NCI-H2196 treated with DMSO at 0.1 percent for 48 hours (cell line): ENCODE measurements around the gene FMN1.

ENCODE experiments used
- DNase-seq: peaks from one replicate; lab custom pipeline; 2025; ENCODE audit not compliant: unreplicated experiment; lab: John Stamatoyannopoulos, UW

The FMN1 gene

DNA sequence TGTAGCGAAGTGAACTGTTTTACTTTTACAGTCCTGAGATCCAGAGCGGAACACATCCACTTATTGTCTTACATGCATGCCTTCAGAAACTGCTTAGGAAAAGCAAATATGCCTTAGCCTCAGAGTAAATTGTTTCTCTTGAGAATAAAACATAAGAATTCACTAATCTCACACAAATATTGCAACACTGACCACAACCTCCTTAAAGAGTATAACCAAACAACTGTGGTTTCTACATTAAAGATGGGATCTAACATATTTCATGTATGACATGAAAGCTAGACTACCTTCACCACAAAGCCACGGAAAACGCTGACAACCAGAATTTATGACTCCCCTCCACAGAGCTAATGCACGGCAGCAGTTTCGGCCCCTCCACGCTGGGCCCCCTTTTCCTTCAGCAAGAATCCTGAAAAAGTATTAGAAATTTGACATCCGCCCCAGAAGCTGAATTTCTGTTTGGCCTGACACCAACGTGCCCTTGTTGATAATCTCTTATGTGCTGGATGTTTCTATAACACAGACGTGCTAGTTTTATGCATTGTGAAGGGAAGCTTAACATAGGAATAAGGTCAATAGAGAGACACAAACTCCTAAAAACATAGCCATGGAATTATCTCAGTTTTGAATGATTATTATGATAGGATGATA, 392.1 kb downstream of the FMN1 start:
- no peak for DNase-seq

DNA sequence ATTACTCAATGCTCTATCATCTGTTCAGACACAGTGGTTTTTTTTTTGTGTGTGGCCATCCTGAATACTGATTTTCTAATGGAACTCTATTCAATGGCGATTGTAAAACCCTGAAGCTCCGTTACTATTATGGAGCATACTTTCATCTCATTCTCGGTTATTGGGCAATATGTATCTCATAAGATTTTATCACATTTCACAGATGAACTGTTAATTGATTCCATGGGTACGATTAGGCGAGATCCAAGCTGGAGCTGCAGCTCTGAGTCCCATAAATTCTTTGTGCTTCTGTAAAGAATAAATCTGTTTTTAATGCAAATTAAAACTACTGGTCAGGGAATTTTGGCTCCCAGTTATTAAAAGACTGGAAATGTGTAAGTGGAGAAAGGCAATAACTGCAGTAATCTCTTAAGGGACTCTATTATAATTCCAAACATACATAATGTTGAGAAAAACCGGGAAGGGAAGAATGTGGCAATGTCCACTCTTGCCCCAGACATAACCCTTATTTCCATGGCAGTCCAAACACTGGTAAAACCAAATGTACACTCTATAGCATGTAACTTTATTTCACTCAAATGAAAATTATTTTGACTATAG, 394.5 kb downstream of the FMN1 start:
- DNase-seq, result no peak

DNA sequence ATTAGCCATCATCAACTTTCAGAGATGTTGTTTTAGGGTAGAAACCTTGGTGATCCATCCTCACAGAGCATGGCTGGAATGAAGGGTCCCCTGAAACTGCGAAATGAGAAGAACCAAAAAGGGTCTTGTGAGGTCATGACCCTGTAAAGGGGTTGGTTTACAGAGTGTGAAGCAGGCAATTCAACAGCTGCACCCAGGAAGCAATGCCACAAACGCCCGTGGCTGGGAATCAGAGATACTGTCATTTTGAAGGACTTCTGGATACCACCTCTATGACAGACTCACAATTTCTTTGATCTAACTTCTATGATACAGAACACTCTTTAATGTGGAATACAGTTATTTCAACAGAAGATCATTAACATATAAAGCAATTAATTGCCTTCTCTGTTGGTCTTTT, 397.7 kb downstream of the FMN1 start:
- DNase-seq, result no peak

DNA sequence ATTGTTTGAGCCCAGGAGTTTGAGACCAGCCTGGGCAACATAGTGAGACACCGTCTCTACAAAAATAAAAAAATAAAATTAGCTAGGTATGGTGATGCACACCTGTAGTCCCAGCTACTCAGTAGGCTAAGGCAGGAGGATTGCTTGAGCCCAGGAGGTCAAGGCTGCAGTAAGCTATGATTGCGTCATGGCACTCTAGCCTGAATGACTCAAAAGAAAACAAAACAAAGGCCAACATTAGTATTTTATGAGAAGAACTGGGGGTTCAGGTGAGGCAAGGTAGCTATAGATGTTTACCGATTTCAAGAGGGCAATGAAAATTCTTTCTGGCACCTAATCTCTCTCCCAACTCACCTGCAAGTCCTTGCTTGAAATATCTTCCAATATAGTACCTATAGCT, 399.5 kb downstream of the FMN1 start:
- no peak for DNase-seq

DNA sequence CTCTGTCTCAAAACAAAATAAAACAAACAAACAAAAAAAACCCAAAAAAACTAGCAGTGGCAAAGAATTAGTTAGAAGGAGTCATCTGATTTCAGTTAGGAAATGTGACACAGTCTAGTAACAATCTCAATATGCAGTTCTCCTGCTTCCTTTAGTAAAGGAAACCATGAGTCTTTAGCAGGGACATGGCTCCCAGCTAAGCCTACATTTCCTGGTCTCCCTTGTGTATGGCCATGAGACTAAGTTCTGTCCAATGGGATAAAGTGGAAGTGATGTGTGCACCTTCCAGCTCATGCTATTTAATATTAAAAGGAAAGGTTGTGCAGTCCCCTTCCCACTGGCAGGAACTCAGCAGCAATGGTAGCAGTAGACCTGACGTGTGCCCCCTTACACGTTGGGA, 402.1 kb downstream of the FMN1 start:
- no peak for DNase-seq

DNA sequence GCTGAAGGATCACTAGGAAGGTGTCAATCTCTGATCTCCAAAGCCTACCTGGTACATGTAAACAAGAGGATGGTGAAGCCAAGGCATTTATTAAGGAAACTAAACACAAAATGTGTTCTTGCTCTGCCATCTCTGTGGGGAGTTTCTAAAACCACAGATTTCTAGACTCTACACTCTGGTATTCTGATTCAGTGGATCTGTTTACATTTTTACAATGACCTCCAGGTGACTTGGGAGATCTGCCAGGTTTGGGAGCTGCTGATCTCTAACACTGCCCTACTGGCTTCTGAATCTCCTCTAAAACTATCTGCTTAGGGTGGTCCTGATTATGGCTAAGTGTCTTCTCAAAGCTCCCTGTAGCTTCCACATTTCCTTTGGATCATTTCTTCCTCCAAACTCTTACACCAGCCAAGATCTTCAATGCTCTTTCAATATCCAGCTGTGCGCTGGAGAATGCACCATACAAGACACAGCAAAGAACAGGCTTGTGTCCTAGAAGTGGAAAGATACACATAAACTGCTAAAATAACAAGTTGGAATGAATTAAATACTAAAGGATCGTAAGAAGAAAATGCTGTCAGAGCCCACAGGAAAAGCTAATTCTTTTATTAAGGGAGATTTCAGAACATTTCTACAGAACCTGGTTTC, 404.0 kb downstream of the FMN1 start:
- DNase-seq, result no peak

DNA sequence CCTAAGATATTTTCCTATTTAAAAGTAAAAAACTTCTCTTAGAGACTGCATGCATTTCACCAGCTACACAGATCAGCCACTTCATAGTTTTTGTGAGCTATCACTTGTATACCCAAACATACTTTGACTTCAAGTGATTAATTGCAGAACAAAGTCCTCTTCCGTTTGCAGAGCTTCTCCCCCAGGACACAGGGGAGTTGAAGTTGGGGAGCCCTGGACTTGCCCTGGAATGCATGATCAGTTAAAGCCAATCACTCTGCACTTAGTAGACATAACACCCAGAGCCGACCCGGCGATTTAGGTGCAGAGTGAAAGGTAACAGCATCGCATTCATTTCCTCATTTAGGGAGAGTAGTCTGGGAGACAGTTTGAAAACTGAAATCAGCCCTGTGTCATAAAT, 406.6 kb downstream of the FMN1 start:
- no peak for DNase-seq

DNA sequence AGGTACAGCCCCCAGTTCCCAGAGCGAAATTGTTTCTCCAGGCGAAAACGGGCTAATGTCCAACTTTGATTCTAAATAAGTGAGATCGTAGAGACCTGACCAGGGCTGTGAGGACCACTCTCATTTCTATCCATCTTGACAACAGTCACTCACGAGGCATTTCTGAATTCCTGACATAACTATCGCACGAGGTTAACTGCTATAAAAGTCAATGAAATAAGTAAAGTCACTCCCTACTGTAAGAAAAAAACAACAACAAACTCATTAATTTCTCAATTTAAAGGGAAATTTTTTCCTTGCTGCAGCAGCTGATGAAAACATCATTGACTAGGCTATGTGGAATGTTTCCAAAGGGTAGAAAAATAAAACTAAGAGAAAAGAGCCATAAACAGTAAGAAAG, 407.6 kb downstream of the FMN1 start:
- DNase-seq, result no peak

DNA sequence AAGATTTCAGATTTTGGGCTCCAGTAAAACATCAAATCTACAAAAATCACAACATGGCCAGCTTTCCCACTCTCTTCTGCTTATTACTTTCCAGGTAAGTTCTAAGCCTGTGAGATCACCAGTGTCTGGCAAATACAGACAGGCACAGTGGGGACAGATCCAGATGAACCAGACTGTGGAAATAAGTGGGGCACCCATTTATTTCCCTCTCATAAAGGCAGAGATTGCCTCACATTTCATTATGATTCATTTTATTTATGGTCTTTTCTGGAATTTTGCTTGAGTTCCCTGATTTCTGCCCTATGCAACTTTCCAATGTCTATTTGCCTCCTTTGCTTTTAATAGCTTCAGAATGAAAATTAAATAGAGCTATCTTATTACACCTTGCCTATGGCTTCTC, 409.9 kb downstream of the FMN1 start:
- no peak for DNase-seq

DNA sequence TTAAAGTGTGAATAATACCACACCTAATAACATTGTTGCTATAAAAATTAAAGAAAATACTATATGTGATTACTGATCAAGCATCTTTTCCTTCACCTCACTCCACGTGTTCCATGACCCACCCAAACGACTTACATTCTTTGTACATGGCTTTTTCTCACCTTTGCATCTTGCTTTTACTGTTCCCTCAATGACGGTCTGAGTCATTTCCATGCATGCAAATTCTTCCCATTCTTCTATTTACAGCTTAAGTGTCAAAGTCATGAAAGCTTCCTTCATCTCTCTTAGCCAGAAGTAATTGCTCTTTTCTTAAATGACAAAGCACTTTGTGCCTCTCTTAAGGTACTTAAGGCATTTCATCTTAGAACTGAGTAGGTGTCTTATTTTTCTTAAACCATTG, 412.7 kb downstream of the FMN1 start:
- DNase-seq, result no peak

DNA sequence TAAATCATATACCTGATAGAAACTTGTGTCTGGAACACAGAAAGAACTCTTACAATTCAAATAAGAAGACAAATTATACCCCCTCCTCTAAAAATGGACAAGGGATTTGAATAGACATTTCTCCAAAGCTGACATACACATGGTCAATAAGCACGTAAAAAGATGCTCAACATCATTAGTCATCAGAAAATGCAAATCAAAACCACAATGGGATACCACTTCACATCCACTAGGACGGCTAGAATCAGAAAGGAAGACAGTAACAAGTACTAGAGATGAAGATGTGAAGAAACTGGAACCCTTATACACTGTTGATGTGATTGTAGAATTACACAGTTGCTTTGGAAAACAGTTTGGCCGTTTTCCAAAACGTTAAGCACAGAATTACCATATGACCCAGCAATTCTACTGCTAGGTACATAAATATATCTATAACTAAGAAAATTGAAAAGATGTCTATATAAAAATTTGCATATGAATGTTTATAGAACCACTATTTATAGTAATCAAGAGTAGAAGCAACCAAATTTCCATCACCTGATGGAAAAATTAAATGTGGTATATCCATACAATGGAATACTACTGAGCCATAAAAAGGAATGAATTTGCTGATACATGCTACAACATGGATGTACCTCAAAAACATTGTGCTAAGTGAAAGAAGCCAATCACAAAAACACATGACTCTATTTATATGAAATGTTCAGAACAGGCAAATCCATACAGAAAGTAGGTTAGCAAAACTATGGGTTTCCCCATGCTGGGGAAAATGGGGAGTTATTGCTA, 415.9 kb downstream of the FMN1 start:
- no peak for DNase-seq

DNA sequence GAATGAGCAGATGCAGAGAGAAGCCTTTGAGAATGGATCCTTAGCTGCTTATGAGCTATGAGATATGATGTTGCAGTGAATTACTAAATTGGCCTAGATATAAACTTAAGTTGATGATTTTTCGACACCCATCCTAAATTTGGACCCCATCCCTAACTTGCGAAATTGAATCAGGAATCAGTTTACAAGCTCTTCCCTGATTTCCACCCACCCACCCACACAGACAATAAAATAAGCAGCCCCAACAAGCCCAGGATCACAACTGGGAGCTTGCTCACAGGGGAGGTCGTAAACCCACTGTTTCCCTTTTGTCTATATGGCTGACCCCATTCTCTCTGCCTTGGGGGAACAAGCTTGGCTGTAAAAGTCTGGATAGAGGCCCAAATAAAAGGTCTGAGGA, 419.4 kb downstream of the FMN1 start:
- DNase-seq, result no peak

DNA sequence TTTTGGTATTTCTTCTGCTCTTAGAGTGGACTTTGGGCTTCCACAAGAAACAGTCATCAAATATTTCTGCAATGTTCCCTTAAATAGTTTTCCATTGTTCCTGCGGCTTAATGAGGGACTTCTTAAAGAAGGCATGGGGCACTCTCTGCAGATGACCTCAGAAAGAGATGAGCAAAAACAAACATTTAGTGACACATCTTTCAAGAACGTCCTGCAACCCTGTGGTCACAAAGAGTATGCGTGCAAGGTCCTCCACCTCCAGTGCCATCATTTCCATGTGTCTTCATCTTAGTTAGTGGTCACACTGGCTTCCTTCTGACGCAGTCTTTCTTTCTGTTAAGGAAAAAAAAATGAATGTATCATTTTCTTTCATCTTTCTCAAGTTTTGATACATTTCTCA, 420.5 kb downstream of the FMN1 start:
- DNase-seq, result no peak

DNA sequence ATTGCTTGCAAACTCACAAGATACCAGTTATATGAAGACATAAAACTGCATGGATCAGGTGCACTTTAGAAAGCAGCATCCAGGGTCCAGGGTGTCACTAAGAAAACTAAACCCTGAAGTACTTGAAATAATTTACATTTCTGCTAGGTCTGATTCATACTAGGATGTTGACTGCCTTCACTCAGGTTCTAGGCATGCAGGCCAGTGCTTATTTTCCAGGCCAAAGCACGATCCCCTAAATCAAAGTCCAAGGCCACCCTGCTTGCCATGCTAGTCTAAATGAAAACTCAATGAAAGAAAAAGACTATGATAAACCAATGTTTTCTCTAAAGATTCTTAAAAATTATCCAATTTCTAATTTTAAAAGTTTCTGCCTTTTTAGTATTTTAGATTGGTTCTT, 427.3 kb downstream of the FMN1 start:
- no peak for DNase-seq

DNA sequence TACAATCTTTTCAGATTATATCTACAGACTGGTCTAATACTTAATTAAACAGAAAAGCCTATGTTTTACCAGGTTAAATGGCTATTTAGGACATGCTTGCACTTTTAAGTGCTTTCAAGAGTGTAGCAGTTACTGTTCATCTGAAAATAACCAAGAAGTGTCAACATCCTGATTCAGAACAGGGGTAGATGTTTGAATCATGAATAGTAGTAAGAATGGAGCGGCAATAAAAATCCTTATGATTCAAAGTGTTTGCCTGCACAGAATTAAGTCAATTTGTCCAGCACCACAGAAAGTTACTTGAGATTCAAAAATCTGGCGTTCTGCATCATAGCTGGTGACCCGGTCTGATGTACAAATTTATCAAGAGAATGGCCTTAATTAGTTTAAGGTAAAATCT, 428.4 kb downstream of the FMN1 start:
- DNase-seq, result no peak

DNA sequence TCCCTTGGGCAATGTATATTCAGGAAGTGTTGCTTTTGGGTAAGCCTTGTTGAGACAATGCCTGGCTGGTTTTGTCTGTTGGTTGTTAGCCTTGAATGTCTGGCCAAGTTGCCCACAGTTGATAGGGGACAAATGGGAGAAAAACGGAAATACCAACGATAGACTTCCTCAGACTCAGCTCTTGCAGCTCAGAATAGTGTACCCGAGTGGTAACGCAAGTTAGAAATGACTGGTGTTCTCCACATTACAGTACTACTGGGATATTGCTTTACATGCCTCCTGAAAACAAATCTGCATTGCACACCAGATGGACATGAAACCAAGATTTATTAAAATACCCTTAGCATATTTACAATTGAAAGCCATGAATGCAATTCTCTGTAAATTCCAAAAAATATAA, 429.3 kb downstream of the FMN1 start:
- DNase-seq, result no peak

DNA sequence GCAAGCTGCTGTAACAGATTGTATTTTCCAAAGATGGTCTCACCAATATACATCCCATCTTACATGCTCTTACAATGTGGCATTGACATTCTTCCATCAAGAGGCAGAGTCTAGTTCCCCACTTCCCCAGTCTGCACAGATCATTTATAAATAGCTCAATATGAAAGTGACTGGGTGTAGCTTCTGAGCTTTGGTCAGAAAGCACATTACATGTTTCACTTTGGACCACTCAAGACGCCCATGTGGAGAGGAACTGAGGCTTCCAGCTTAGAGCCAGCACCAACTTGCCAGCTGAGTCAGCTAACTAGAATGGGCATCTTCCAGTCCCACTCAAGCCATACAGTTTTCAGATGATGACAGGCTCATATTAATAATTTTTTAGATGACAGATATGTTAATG, 431.2 kb downstream of the FMN1 start:
- DNase-seq, result no peak

DNA sequence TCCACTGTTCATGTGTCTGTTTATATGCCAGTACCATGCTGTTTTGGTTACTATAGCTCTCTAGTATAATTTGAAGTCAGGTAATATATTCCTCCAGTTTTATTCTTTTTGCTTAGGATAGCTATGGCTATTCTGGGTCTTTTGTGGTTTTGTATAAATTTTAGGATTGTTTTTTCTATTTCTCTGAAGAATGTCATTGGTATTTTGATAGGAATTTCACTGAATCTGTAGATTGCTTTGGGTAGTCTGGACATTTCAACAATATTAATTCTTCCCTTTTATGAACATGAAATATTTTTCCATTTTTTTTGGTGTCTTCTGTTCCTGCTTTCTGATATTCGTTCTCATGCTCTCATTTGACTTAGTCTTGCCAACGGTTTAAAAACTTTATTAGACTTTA, 437.1 kb downstream of the FMN1 start:
- no peak for DNase-seq

DNA sequence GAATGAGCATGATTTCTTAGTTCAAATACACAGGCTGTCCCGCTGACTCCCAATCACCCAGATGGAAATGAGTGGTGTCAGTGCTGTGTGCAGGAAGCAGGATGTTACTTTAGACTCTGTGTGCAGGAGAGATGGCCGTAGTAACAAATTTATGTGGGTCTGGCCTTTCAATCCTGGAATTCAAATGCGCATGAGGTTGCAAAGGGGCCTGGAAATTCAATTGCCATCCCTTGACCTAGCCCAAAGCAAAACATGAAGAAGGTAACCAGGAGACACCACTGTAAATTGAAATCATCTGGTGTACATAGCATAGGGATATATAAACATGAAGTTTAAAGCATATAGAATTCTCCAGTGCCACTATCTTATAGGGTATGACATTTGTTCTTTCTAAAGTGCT, 443.5 kb downstream of the FMN1 start:
- no peak for DNase-seq

DNA sequence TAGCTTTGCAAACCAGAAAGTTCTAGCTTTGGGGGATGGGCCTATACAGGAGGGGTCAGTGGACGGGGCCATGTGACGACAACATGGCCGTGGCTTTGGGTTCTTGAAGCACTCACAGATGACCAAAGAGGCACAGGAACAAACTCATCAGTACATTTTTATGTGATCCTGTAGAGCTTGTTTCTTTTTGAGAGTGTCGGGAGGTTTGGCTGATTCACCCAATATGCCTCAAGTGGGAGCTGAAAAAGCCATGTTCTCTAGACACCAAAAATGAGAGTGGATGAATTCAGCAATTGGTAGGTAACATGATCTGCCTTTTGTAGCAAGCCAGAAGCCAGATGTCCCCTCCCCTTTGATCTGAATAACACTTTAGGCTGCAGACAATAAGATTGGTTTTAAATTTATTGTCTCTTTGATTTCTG, 446.6 kb downstream of the FMN1 start:
- no peak for DNase-seq

DNA sequence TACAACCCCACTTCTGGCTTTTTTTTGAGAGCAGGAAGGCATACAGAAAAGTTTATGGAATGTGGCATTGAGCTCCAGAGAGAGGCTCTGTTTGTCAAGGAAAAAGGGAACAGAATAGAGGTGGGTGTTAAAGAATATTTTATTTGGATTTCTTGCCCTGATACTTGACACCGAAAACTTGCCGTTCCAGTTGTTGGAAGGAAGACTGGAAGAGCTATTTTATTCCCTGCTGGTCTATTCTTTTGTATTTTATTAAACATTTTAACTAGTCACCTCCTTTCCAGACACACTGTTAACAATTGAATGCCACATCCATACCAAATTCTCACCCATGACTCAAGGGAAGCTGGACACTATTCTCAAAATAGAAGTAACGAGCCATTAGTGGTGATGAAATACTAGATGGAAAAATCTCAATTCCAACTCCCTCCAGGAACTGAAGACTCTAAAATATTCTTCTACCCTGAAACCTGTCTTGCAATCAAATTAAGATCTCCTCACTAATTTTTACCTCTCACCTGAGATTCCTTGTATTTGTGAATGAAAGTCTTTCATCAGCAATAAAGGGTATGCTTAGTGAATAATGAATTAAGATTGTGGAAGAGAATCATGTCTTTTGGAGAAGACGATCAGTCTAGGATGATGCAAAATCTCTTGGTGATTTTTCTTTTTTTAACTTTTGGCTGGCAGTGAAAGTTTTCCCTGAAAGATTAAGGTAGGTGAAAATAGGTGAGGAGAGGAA, 448.2 kb downstream of the FMN1 start:
- no peak for DNase-seq
